K562 (cell line): Measurements from ENCODE around the gene DHDH. TPM values are rescaled to one million over a fixed set of nuclear protein-coding genes. Genes with fewer than 3 reads are reported as not detected.
A peak's percentile ranks its signal among the peaks of the same experiment; 100 is the strongest.

Source experiments
- ATAC-seq: fragments of 200-7000 bp; cut with Tn5 transposase; 3 replicates; pipeline ENCODE4 v1.9.1; 2020; ENCODE audit warnings: moderate library complexity
- BruUV-seq: library from RNA; stranded (reverse); fragments of 400-500 nt; replicated peaks from 2 replicates; lab custom pipeline; 2021; lab: Mats Ljungman, UMichigan
- CTCF ChIA-PET: fragments of 300-600 bp; formaldehyde crosslinking; extraction: SDS; loops from one replicate; lab custom pipeline; 2021; ENCODE audit warnings: low intra/inter-chr PET ratio; lab: Yijun Ruan, JAX
- POLR2A ChIA-PET: fragments of 300-600, 350-650 bp; sonication (Branson Sonifier 250); formaldehyde crosslinking; extraction: SDS; loops from one replicate; lab custom pipeline; 2021; ENCODE audit warnings: antibody characterized with exemption, inconsistent platforms; lab: Yijun Ruan, JAX
- DNase-seq, 4 experiments: peaks; one replicate each; pipeline versions ENCODE4 v3.0.0 to v3.0.0-alpha.2; 2011 to 2018; ENCODE audit warnings: low spot score in 3 of 4, mixed read lengths in 3 of 4; ENCODE audit errors: extremely low read depth in 1 of 4
- FAIRE-seq: peaks from 2 replicates; lab custom pipeline; 2011; peaks lifted over from hg19 to GRCh38; lab: Jason Lieb, UNC
- H2AFZ ChIP-seq: 2 replicates; pipeline ENCODE4 v1.6.0; 2011; ENCODE audit warnings: low read depth, low read length, control low read depth, inconsistent platforms
- H3K27ac ChIP-seq: fragments of 200-600 bp; 3 replicates; pipeline ENCODE4 v1.8.0; 2011; ENCODE audit warnings: low read depth, mild to moderate bottlenecking, control low read depth, inconsistent platforms, low read length, moderate library complexity, mixed read lengths; ENCODE audit errors: extremely low read depth
- H3K27me3 ChIP-seq, 2 experiments: fragments of 300-600 bp in 1 of 2; 2 replicates in 1 of 2; 3 replicates in 1 of 2; pipeline versions ENCODE4 v1.6.0 to v1.8.0; 2011; ENCODE audit warnings: inconsistent platforms in 2 of 2, low read length in 2 of 2, mild to moderate bottlenecking in 1 of 2, mixed read lengths in 1 of 2, moderate library complexity in 1 of 2; ENCODE audit not compliant: control insufficient read depth in 2 of 2, insufficient read depth in 2 of 2
- H3K36me3 ChIP-seq: fragments of 300-600 bp; 3 replicates; pipeline ENCODE4 v1.8.0; 2011; ENCODE audit warnings: mild to moderate bottlenecking, low read length, inconsistent platforms; ENCODE audit not compliant: control insufficient read depth, insufficient read depth
- H3K4me1 ChIP-seq, 2 experiments: fragments of 200-600 bp in 1 of 2; replicated peaks in 1 of 2; 2 replicates in 1 of 2; 3 replicates in 1 of 2; pipeline versions ENCODE4 v1.5.1 to v1.8.0; 2011; ENCODE audit warnings: inconsistent platforms in 2 of 2, low read length in 2 of 2, mild to moderate bottlenecking in 1 of 2, mixed read lengths in 1 of 2, moderate library complexity in 1 of 2; ENCODE audit not compliant: control insufficient read depth in 2 of 2, insufficient read depth in 2 of 2
- H3K4me2 ChIP-seq: 2 replicates; pipeline ENCODE4 v1.6.1; 2011; ENCODE audit warnings: low read length, control low read depth, inconsistent platforms, mixed read lengths; ENCODE audit not compliant: insufficient read depth
- H3K4me3 ChIP-seq: fragments of 200-600 bp; sonication (generic), shearing (Covaris generic); 2 replicates; pipeline ENCODE4 v1.5.1; 2016; ENCODE audit warnings: control low read depth, inconsistent platforms
- H3K79me2 ChIP-seq: fragments of 200-600 bp; 3 replicates; pipeline ENCODE4 v1.8.0; 2011; ENCODE audit warnings: low read length, inconsistent platforms; ENCODE audit not compliant: control insufficient read depth, insufficient read depth
- H3K9ac ChIP-seq, 2 experiments: 2 replicates each; pipeline versions ENCODE4 v1.6.0 to v1.6.1; 2011; ENCODE audit warnings: low read depth in 2 of 2, low read length in 2 of 2, control low read depth in 1 of 2, inconsistent platforms in 1 of 2, mild to moderate bottlenecking in 1 of 2, mixed read lengths in 1 of 2; ENCODE audit not compliant: insufficient read depth in 1 of 2
- H3K9me1 ChIP-seq: one replicate; pipeline ENCODE4 v1.6.0; 2011; ENCODE audit warnings: inconsistent platforms, mild to moderate bottlenecking, low read length, moderate library complexity; ENCODE audit not compliant: control insufficient read depth, insufficient read depth
- H3K9me3 ChIP-seq: replicated peaks from 2 replicates; pipeline ENCODE4 v1.5.1; 2011; ENCODE audit warnings: low read depth, low read length, inconsistent platforms; ENCODE audit not compliant: control insufficient read depth, insufficient read depth
- H4K20me1 ChIP-seq: replicated peaks from 2 replicates; pipeline ENCODE4 v1.6.1; 2011; ENCODE audit warnings: low read length, inconsistent platforms, mixed read lengths; ENCODE audit not compliant: control insufficient read depth, insufficient read depth
- E2F1 ChIP-seq: sonication (generic); formaldehyde crosslinking; IDR thresholded peaks from 2 replicates; pipeline ENCODE4 v1.8.1; 2023; ENCODE audit warnings: mild to moderate bottlenecking, missing genetic modification reagents, moderate library complexity
- FOSL1 ChIP-seq: fragments of 200-800 bp; sonication (Bioruptor generic); conservative IDR thresholded peaks from 2 replicates; pipeline ENCODE4 v1.6.1; 2016; ENCODE audit warnings: missing genetic modification characterization, missing compliant biosample characterization
- MXI1 ChIP-seq: IDR thresholded peaks from 2 replicates; pipeline ENCODE4 v1.6.1; 2011; ENCODE audit warnings: low read depth, mild to moderate bottlenecking, improper control_type of control experiment, low read length
- POLR2A ChIP-seq: fragments of 450-650 bp; conservative IDR thresholded peaks from 2 replicates; pipeline ENCODE4 v1.6.1; 2016
- SAP30 ChIP-seq: fragments of 200-600 bp; sonication (generic); IDR thresholded peaks from 2 replicates; pipeline ENCODE4 v1.6.1; 2012; ENCODE audit warnings: borderline replicate concordance, low read depth, mild to moderate bottlenecking, moderate library complexity, low read length, control low read depth, inconsistent platforms; ENCODE audit not compliant: insufficient read depth, poor library complexity, severe bottlenecking
- TBP ChIP-seq: optimal IDR thresholded peaks from 2 replicates; pipeline ENCODE3; 2011; ENCODE audit warnings: low read depth, low read length, improper control_type of control experiment
- ZBTB11 ChIP-seq, 3 experiments: fragments of 200-800 bp in 1 of 3; fragments of 250-450 bp in 1 of 3; fragments of 450-650 bp in 1 of 3; sonication (Bioruptor Pico) in 1 of 3; sonication (Bioruptor generic) in 1 of 3; formaldehyde crosslinking in 1 of 3; IDR thresholded peaks; 2 replicates each; pipeline versions ENCODE4 v1.6.1 to v1.8.0; 2016 to 2022; ENCODE audit warnings: mild to moderate bottlenecking in 2 of 3, missing genetic modification characterization in 2 of 3, missing compliant biosample characterization in 1 of 3, moderate library complexity in 1 of 3
- ZNF766 ChIP-seq: fragments of 200-800 bp; sonication (Bioruptor generic); conservative IDR thresholded peaks from 2 replicates; pipeline ENCODE4 v1.6.1; 2016; ENCODE audit warnings: missing genetic modification characterization, missing compliant biosample characterization
- WGBS: fragments of 100-300 bp; shearing (Covaris generic); methylation state at CpG from one replicate; pipeline ENCODE4 v1.1.6; 2016; ENCODE audit warnings: low coverage, mixed read lengths; ENCODE audit not compliant: insufficient coverage; ENCODE audit errors: missing lambda C conversion rate; 5-methylcytosine and 5-hydroxymethylcytosine counted together
- in situ Hi-C: fragments of 300-500 bp; cut with MboI; formaldehyde crosslinking; loops from 4 replicates; pipeline ENCODE4 v1.15.0; 2018; ENCODE audit warnings: inconsistent platforms, mixed read lengths
- intact Hi-C: fragments of 100-400 bp; cut with micrococcal nuclease; formaldehyde crosslinking; loops from 2 replicates; pipeline ENCODE4 v1.14.2; 2022
- polyA plus RNA-seq, 8 experiments: library from polyadenylated mRNA; depleted of rRNA in 4 of 8; stranded (reverse) in 5 of 8; unstranded in 3 of 8; fragments of >200 nt; fragmentation: Nextera tagmentation in 2 of 8; fragmentation: Illumina TruSeq in 1 of 8; extraction: Ambion mirVana in 2 of 8; extraction: Trizol in 1 of 8; gene quantifications; 2 replicates each; pipeline versions ENCODE4 v1.2.1 to v1.2.3, GENCODE V29; 2011 to 2014; ENCODE audit warnings: inconsistent platforms in 1 of 8, missing spikeins in 1 of 8
- total RNA-seq, 7 experiments: library from RNA; depleted of rRNA in 6 of 7; stranded (reverse); fragments of >200 nt in 6 of 7; fragmentation: Illumina TruSeq in 2 of 7; extraction: Trizol in 2 of 7; gene quantifications; 2 replicates each; pipeline versions ENCODE4 v1.2.1 to v1.2.3, GENCODE V29; 2011 to 2021; ENCODE audit warnings: low replicate concordance in 1 of 7

The DHDH gene
- total and polyA plus RNA-seq, 9 of the 15 experiments (the other 6 are each of a cell fraction or from before 2014, with no cell fraction given) = 0.37 to 1.9 (median 0.87) TPM

- no peak; the same call in 1 of the 2 replicates for TF ChIP-seq MXI1
- TF ChIP-seq ZNF766 (CRISPR knock-in tag) = peak; percentile 83; the same call in 1 of the 2 replicates
- peak; percentile 46 for TF ChIP-seq TBP
Measured at GRCh38 chr19:48899781-48900476, 33.6 kb upstream of the DHDH start, which contains the start of gene NUCB1 (continued).

- BruUV-seq = TSS peak; percentile 85
- peak overlapping the region; percentile 89 for H3K4me2 ChIP-seq
- H3K27ac ChIP-seq = peak overlapping the region; percentile 77
- ATAC-seq (peak; percentile 44), FAIRE-seq (peak; percentile 95), DNase-seq (peak in 3 of 4 experiments; percentile 56 to 61 (median 61))
- H3K79me2 ChIP-seq = peaks cover 46% of the 10 kb centered on the region
- WGBS = 1% methylated on average over 19 of the region's 24 CpGs
- H3K9ac ChIP-seq = peak overlapping the region; percentile 88 to 91
- H3K4me3 ChIP-seq = peak overlapping the region; percentile 89
- peaks cover 27% of the 10 kb centered on the region for H3K36me3 ChIP-seq
- H3K9me3 ChIP-seq = no peaks in the 10 kb centered on the region
- H3K27me3 ChIP-seq = no peaks in the 10 kb centered on the region
- peaks cover 6% of the 10 kb centered on the region for H4K20me1 ChIP-seq
- peaks cover 27 to 65% of the 10 kb centered on the region in 2 experiments for H3K4me1 ChIP-seq
- CTCF ChIA-PET = interaction anchor here (0.6 kb wide), 1 partner anchor 28 kb away, joined by 4 read pairs; no protein-coding TSS in a partner anchor
- intact Hi-C loops (loop anchor here (2.0 kb wide), 2 partner anchors 28 to 66 kb away; partner anchors contain the start of gene PPP1R15A), in situ Hi-C loops (no loop called here)
- peak overlapping the region; percentile 18; the same call in 1 of the 2 replicates for H2AFZ ChIP-seq
- no peaks in the 10 kb centered on the region for H3K9me1 ChIP-seq
- POLR2A ChIA-PET = interaction anchor here (0.6 to 9.7 kb wide), 16 partner anchors 9 to 106 kb away, joined by 3 to 205 read pairs (median 4); partner anchors contain the start of genes FTL and PPP1R15A
- TF ChIP-seq POLR2A (0 out of 2 replicates have a peak, but pooled peaks have one; percentile 6), SAP30 (peak; percentile 29), ZBTB11 (CRISPR knock-in tag; IDR thresholded peaks at IDR 0.05) (peak in 1 of 3 experiments; percentile 8; a peak in 1 of 6 replicates), E2F1 (no peak), FOSL1 (tag) (0 out of 2 replicates have a peak, but pooled peaks have one; percentile 29)
Measured at GRCh38 chr19:48900477-48901406, 32.8 kb upstream of the DHDH start.
